Measurements from ENCODE around the gene IFIH1.

Gene IFIH1

DNA sequence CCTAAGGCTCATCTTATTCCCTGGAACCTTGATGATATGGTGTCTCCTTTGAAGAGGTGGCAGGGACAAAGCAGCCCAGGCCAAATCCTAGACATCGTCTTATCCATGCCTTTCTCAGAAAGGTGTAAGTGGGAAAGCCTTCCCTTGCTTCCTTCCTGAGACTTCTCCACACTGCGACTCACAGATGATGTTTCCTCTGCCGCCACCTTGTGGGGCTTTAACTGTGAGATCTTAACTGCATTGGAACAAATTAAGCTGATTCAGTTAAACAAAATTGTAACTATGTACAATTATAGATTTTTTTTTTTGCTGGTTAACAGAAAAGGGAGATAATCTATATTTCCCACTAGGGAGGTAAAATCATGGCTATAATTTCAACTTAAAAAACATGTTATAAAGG is 15.5 kb upstream of the IFIH1 start:
- TF ChIP-seq, protein P1, sequence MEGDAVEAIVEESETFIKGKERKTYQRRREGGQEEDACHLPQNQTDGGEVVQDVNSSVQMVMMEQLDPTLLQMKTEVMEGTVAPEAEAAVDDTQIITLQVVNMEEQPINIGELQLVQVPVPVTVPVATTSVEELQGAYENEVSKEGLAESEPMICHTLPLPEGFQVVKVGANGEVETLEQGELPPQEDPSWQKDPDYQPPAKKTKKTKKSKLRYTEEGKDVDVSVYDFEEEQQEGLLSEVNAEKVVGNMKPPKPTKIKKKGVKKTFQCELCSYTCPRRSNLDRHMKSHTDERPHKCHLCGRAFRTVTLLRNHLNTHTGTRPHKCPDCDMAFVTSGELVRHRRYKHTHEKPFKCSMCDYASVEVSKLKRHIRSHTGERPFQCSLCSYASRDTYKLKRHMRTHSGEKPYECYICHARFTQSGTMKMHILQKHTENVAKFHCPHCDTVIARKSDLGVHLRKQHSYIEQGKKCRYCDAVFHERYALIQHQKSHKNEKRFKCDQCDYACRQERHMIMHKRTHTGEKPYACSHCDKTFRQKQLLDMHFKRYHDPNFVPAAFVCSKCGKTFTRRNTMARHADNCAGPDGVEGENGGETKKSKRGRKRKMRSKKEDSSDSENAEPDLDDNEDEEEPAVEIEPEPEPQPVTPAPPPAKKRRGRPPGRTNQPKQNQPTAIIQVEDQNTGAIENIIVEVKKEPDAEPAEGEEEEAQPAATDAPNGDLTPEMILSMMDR (IDR thresholded peaks at IDR 0.05; ENCODE audit: poor library complexity, severe bottlenecking), result peak; percentile 77
- Histone ChIP-seq H3K36me3 (ENCODE audit: low read depth) (no peaks in the 10 kb centered on the region), H3K4me1 (ENCODE audit: insufficient read depth, poor library complexity, severe bottlenecking) (no peaks in the 10 kb centered on the region), H3K27ac (ENCODE audit: poor library complexity, severe bottlenecking) (no peak overlapping the region), H3K4me3 (ENCODE audit: severe bottlenecking) (no peak overlapping the region), H3K27me3 (ENCODE audit: insufficient read depth, poor library complexity, severe bottlenecking) (no peaks in the 10 kb centered on the region), H3K9me3 (ENCODE audit: severe bottlenecking) (no peaks in the 10 kb centered on the region)
- ATAC-seq (ENCODE audit: low read depth) (peak; percentile 81), DNase-seq (ENCODE audit: low spot score) (no peak)

GRCh38 chr2:162330881-162331280 is 12.4 kb upstream of the IFIH1 start:
- DNase-seq (ENCODE audit: low spot score) (no peak), ATAC-seq (ENCODE audit: low read depth) (peak; percentile 66; the same call in 2 of the 3 replicates)
- TF ChIP-seq, protein P1 (IDR thresholded peaks at IDR 0.05; ENCODE audit: poor library complexity, severe bottlenecking), result no peak

GRCh38 chr2:162328424-162329157 is 10.1 kb upstream of the IFIH1 start:
- DNase-seq (ENCODE audit: low spot score), result no peak
- no peak overlapping the region for H3K27ac ChIP-seq (ENCODE audit: poor library complexity, severe bottlenecking)
- no peaks in the 10 kb centered on the region for H3K27me3 ChIP-seq (ENCODE audit: insufficient read depth, poor library complexity, severe bottlenecking)
- no peak overlapping the region for H3K4me3 ChIP-seq (ENCODE audit: severe bottlenecking)
- H3K9me3 ChIP-seq (ENCODE audit: severe bottlenecking), result no peaks in the 10 kb centered on the region
- TF ChIP-seq, protein P1 (IDR thresholded peaks at IDR 0.05; ENCODE audit: poor library complexity, severe bottlenecking), result no peak
- ATAC-seq (ENCODE audit: low read depth), result no peak
- H3K36me3 ChIP-seq (ENCODE audit: low read depth), result no peaks in the 10 kb centered on the region
- no peaks in the 10 kb centered on the region for H3K4me1 ChIP-seq (ENCODE audit: insufficient read depth, poor library complexity, severe bottlenecking)

More at GRCh38 chr2:162330881-162331280, 12.4 kb upstream of the IFIH1 start:
- Histone ChIP-seq H3K4me1 (ENCODE audit: insufficient read depth, poor library complexity, severe bottlenecking) (no peaks in the 10 kb centered on the region), H3K9me3 (ENCODE audit: severe bottlenecking) (no peaks in the 10 kb centered on the region), H3K27me3 (ENCODE audit: insufficient read depth, poor library complexity, severe bottlenecking) (no peaks in the 10 kb centered on the region), H3K36me3 (ENCODE audit: low read depth) (no peaks in the 10 kb centered on the region), H3K27ac (ENCODE audit: poor library complexity, severe bottlenecking) (no peak overlapping the region), H3K4me3 (ENCODE audit: severe bottlenecking) (no peak overlapping the region)

- ATAC-seq (ENCODE audit: low read depth) (no peak), DNase-seq (ENCODE audit: low spot score) (no peak)
- TF ChIP-seq, protein P1 (IDR thresholded peaks at IDR 0.05; ENCODE audit: poor library complexity, severe bottlenecking), result no peak
- no peaks in the 10 kb centered on the region for H3K4me1 ChIP-seq (ENCODE audit: insufficient read depth, poor library complexity, severe bottlenecking)
- H3K27ac ChIP-seq (ENCODE audit: poor library complexity, severe bottlenecking), result no peak overlapping the region
- H3K9me3 ChIP-seq (ENCODE audit: severe bottlenecking), result no peaks in the 10 kb centered on the region
- H3K36me3 ChIP-seq (ENCODE audit: low read depth), result no peaks in the 10 kb centered on the region
- H3K4me3 ChIP-seq (ENCODE audit: severe bottlenecking), result no peak overlapping the region
- no peaks in the 10 kb centered on the region for H3K27me3 ChIP-seq (ENCODE audit: insufficient read depth, poor library complexity, severe bottlenecking)
Measured at GRCh38 chr2:162327806-162328205, 9.3 kb upstream of the IFIH1 start.

- ATAC-seq (ENCODE audit: low read depth), result no peak
- no peak overlapping the region for H3K4me3 ChIP-seq (ENCODE audit: severe bottlenecking)
- TF ChIP-seq, protein P1 (IDR thresholded peaks at IDR 0.05; ENCODE audit: poor library complexity, severe bottlenecking), result peak; percentile 55
- H3K9me3 ChIP-seq (ENCODE audit: severe bottlenecking), result no peaks in the 10 kb centered on the region
- no peak overlapping the region for H3K27ac ChIP-seq (ENCODE audit: poor library complexity, severe bottlenecking)
- no peak for DNase-seq (ENCODE audit: low spot score)
- no peaks in the 10 kb centered on the region for H3K27me3 ChIP-seq (ENCODE audit: insufficient read depth, poor library complexity, severe bottlenecking)
- H3K36me3 ChIP-seq (ENCODE audit: low read depth), result no peaks in the 10 kb centered on the region
- H3K4me1 ChIP-seq (ENCODE audit: insufficient read depth, poor library complexity, severe bottlenecking), result no peaks in the 10 kb centered on the region
Measured at GRCh38 chr2:162327134-162327769, 8.8 kb upstream of the IFIH1 start.
